Measurements from ENCODE around the gene DCXR. TPM values are rescaled to one million over a fixed set of nuclear protein-coding genes. Genes with fewer than 3 reads are reported as not detected.

Gene DCXR
- total and polyA plus RNA-seq, 2 of the 13 experiments (the other 11 are each of a cell fraction or from before 2014, with no cell fraction given), result 287 to 311 TPM

GRCh38 chr17:81992306-81993102 lies 45.0 kb downstream of the DCXR start:
- Histone ChIP-seq H3K4me3 (replicated peaks in 1 of 3; ENCODE audit: insufficient read depth in 1 of 3, low read depth in 2 of 3, low read length in 3 of 3) (peak overlapping the region; percentile 29 to 69 (median 44)), H3K36me3 (replicated peaks in 1 of 2; ENCODE audit: control insufficient read depth in 1 of 2, insufficient read depth in 2 of 2, low read length in 2 of 2) (peaks cover 2 to 9% of the 10 kb centered on the region in 2 experiments; a peak in 3 of 5 replicates), H3K27me3 (ENCODE audit: control insufficient read depth in 1 of 2, insufficient read depth in 2 of 2, low read length in 2 of 2) (no peaks in the 10 kb centered on the region), H3K9me3 (ENCODE audit: low read length) (no peaks in the 10 kb centered on the region), H3K4me2 (ENCODE audit: low read depth, low read length) (peak overlapping the region; percentile 89), H4K20me1 (ENCODE audit: insufficient read depth, low read length) (no peaks in the 10 kb centered on the region), H2AFZ (ENCODE audit: low read length) (no peak overlapping the region), H3K79me2 (ENCODE audit: insufficient read depth, low read length) (peaks cover 53% of the 10 kb centered on the region), H3K27ac (ENCODE audit: extremely low read length, insufficient read depth, low read length) (peak overlapping the region; percentile 97), H3K9ac (ENCODE audit: insufficient read depth, low read depth, low read length) (peak overlapping the region; percentile 89), H3K4me1 (ENCODE audit: insufficient read depth, low read length) (peaks cover 77% of the 10 kb centered on the region)
- in situ Hi-C loops (cut with HindIII; ENCODE audit: extremely low pct_ligation_motif_present, low pct_unique_long_range_greater_than_20kb), result no loop called here
- FAIRE-seq, result peak; percentile 39
- ChIA-PET POLR2A (interaction anchor here (0.6 to 16.1 kb wide), 24 partner anchors 8 to 289 kb away, joined by 3 to 470 read pairs (median 7); partner anchors contain the start of genes ASPSCR1, CENPX, DCXR and LRRC45), CTCF (ENCODE audit: low intra/inter-chr PET ratio, low total read pairs) (interaction anchor here (1.4 to 2.7 kb wide), 3 partner anchors 8 to 33 kb away, joined by 3 to 33 read pairs (median 3); partner anchors contain the start of gene NOTUM)
- TSS peak; percentile 31 for BruUV-seq (replicated peaks)
- peak; percentile 47 for ATAC-seq
- 3% methylated on average over 21 of the region's 31 CpGs for WGBS (ENCODE audit: low lambda C conversion rate)
- peak; percentile 96 for DNase-seq (ENCODE audit: low spot score)
- intact Hi-C loops (cut with micrococcal nuclease; ENCODE audit: unreplicated experiment), result loop anchor here (1.0 kb wide), 2 partner anchors 8 to 15 kb away; partner anchors contain the start of gene ASPSCR1
- no peak for TF ChIP-seq ZNF562 (CRISPR knock-in tag; IDR thresholded peaks at IDR 0.05; ENCODE audit: borderline replicate concordance)
- TF ChIP-seq ZKSCAN5 (CRISPR knock-in tag; IDR thresholded peaks at IDR 0.05), result peak; percentile 80
- TF ChIP-seq YEATS4 (CRISPR knock-in tag; IDR thresholded peaks at IDR 0.05; ENCODE audit: borderline replicate concordance), result peak; percentile 89
- TF ChIP-seq FOXK2 (IDR thresholded peaks at IDR 0.05), result no peak
- TF ChIP-seq ZNF646 (CRISPR knock-in tag; IDR thresholded peaks at IDR 0.05), result no peak
- peak; percentile 99 for TF ChIP-seq ZNF251 (CRISPR knock-in tag; IDR thresholded peaks at IDR 0.05)
- TF ChIP-seq JARID2 (CRISPR knock-in tag; IDR thresholded peaks at IDR 0.05; ENCODE audit: insufficient replicate concordance), result no peak
- TF ChIP-seq NRL (CRISPR knock-in tag; IDR thresholded peaks at IDR 0.05; ENCODE audit: borderline replicate concordance), result peak; percentile 99
- TF ChIP-seq MED13 (CRISPR knock-in tag; IDR thresholded peaks at IDR 0.05), result peak; percentile 88
- no peak for TF ChIP-seq ZNF496 (CRISPR knock-in tag; IDR thresholded peaks at IDR 0.05; ENCODE audit: insufficient replicate concordance)
- no peak for TF ChIP-seq MAFF (IDR thresholded peaks at IDR 0.05; ENCODE audit: low read depth, low read length)
- TF ChIP-seq FOSL1 (CRISPR knock-in tag; IDR thresholded peaks at IDR 0.05; ENCODE audit: borderline replicate concordance), result peak; percentile 9; the same call in 1 of the 2 replicates
- peak; percentile 72 to 81 for TF ChIP-seq HMGXB4 (CRISPR knock-in tag; IDR thresholded peaks at IDR 0.05; ENCODE audit: borderline replicate concordance in 1 of 2, low read depth in 1 of 2)
- peak; percentile 90 for TF ChIP-seq RXRA (CRISPR knock-in tag; IDR thresholded peaks at IDR 0.05)
- TF ChIP-seq DNMT3B (CRISPR knock-in tag; conservative IDR thresholded peaks at IDR 0.05), result no peak; the same call in 1 of the 2 replicates
